ENCODE data around the gene GPR160. TPM values are rescaled to one million over a fixed set of nuclear protein-coding genes. Genes with fewer than 3 reads are reported as not detected.

GPR160 gene
- total and polyA plus RNA-seq, 8 donors: 0.58 to 70.1 (median 48.1) TPM

- Histone ChIP-seq H3K9me3 (peaks cover 0 to 3% (median 0%) of the 10 kb centered on the region in 4 donors), H3K4me3 (no peak overlapping the region), H3K27me3 (no peaks in the 10 kb centered on the region), H3K27ac (peak overlapping the region in 1 of 5 donors; percentile 28), H3K4me1 (peaks cover 0 to 30% (median 9%) of the 10 kb centered on the region in 4 donors), H3K36me3 (peaks cover 0 to 23% (median 17%) of the 10 kb centered on the region in 4 donors)
- TF ChIP-seq POLR2A (IDR thresholded peaks at IDR 0.05): no peak
- TF ChIP-seq EP300 (IDR thresholded peaks at IDR 0.05): no peak
- TF ChIP-seq POLR2AphosphoS5 (IDR thresholded peaks at IDR 0.05): no peak
- TF ChIP-seq CTCF (IDR thresholded peaks at IDR 0.05): no peak
- intact Hi-C loops (cut with DNase I; ENCODE audit: low total_unique reads): no loop called here
- no peak for DNase-seq
- 93 to 98% (median 96%) methylated on average over 1 of the region's 1 CpG for WGBS, 5 donors
These were observed 38.4 kb upstream of the GPR160 start for GRCh38 chr3:169999433-169999832.

- WGBS, 5 donors: 96 to 100% (median 98%) methylated on average over 2 of the region's 2 CpGs
- peaks cover 0 to 3% (median 0%) of the 10 kb centered on the region in 4 donors for H3K9me3 ChIP-seq
- peaks cover 0 to 20% (median 15%) of the 10 kb centered on the region in 4 donors for H3K36me3 ChIP-seq
- no peak overlapping the region for H3K4me3 ChIP-seq
- peaks cover 0 to 30% (median 8%) of the 10 kb centered on the region in 4 donors for H3K4me1 ChIP-seq
- intact Hi-C loops (cut with DNase I; ENCODE audit: low total_unique reads): no loop called here
- no peaks in the 10 kb centered on the region for H3K27me3 ChIP-seq
- H3K27ac ChIP-seq: no peak overlapping the region
- no peak for DNase-seq
- TF ChIP-seq POLR2AphosphoS5 (IDR thresholded peaks at IDR 0.05) (no peak), POLR2A (IDR thresholded peaks at IDR 0.05) (no peak), EP300 (IDR thresholded peaks at IDR 0.05) (no peak), CTCF (IDR thresholded peaks at IDR 0.05) (no peak)
These were observed 37.7 kb upstream of the GPR160 start for GRCh38 chr3:170000051-170000450.

- TF ChIP-seq POLR2AphosphoS5 (IDR thresholded peaks at IDR 0.05): no peak
- H3K27me3 ChIP-seq: no peaks in the 10 kb centered on the region
- intact Hi-C loops (cut with DNase I; ENCODE audit: low total_unique reads): no loop called here
- WGBS, 5 donors: 35 to 65% (median 53%) methylated on average over 10 of the region's 10 CpGs
- peaks cover 0 to 5% (median 0%) of the 10 kb centered on the region in 4 donors for H3K36me3 ChIP-seq
- DNase-seq: peak in 1 of 2 donors; percentile 25
- H3K9me3 ChIP-seq: peaks cover 0 to 3% (median 0%) of the 10 kb centered on the region in 4 donors
- H3K4me3 ChIP-seq: peak overlapping the region in 2 of 4 donors; percentile 13 to 32
- peaks cover 0 to 38% (median 7%) of the 10 kb centered on the region in 4 donors for H3K4me1 ChIP-seq
- H3K27ac ChIP-seq: peak overlapping the region in 3 of 5 donors; percentile 2 to 54 (median 47)
These were observed 35.6 kb upstream of the GPR160 start for GRCh38 chr3:170002231-170002630.

GRCh38 chr3:170002879-170003278, 34.9 kb upstream of the GPR160 start:
- intact Hi-C loops (cut with DNase I; ENCODE audit: low total_unique reads): no loop called here
- H3K36me3 ChIP-seq: peaks cover 0 to 5% (median 0%) of the 10 kb centered on the region in 4 donors
- H3K9me3 ChIP-seq: peaks cover 0 to 3% (median 0%) of the 10 kb centered on the region in 4 donors
- no peak overlapping the region for H3K4me3 ChIP-seq
- peaks cover 0 to 40% (median 7%) of the 10 kb centered on the region in 4 donors for H3K4me1 ChIP-seq
- TF ChIP-seq POLR2AphosphoS5 (IDR thresholded peaks at IDR 0.05) (no peak), EP300 (IDR thresholded peaks at IDR 0.05) (no peak), CTCF (IDR thresholded peaks at IDR 0.05) (no peak), POLR2A (IDR thresholded peaks at IDR 0.05) (no peak)
- H3K27ac ChIP-seq: peak overlapping the region in 3 of 5 donors; percentile 2 to 54 (median 47)
- DNase-seq: no peak
- WGBS, 5 donors: 54 to 78% (median 74%) methylated on average over 1 of the region's 1 CpG
- no peaks in the 10 kb centered on the region for H3K27me3 ChIP-seq

- no peaks in the 10 kb centered on the region for H3K36me3 ChIP-seq
- H3K27ac ChIP-seq: peak overlapping the region in 2 of 5 donors; percentile 5 to 47
- no peak for TF ChIP-seq EP300 (IDR thresholded peaks at IDR 0.05)
- no peak for TF ChIP-seq POLR2A (IDR thresholded peaks at IDR 0.05)
- no peak for TF ChIP-seq CTCF (IDR thresholded peaks at IDR 0.05)
- TF ChIP-seq POLR2AphosphoS5 (IDR thresholded peaks at IDR 0.05): no peak
- no peak overlapping the region for H3K4me3 ChIP-seq
- peaks cover 0 to 36% (median 7%) of the 10 kb centered on the region in 4 donors for H3K4me1 ChIP-seq
- WGBS, 5 donors: 61 to 73% (median 73%) methylated on average over 2 of the region's 2 CpGs
- no peak for DNase-seq
- peaks cover 0 to 3% (median 0%) of the 10 kb centered on the region in 4 donors for H3K9me3 ChIP-seq
- intact Hi-C loops (cut with DNase I; ENCODE audit: low total_unique reads): no loop called here
- H3K27me3 ChIP-seq: no peaks in the 10 kb centered on the region
These were observed 33.9 kb upstream of the GPR160 start for GRCh38 chr3:170003881-170004356.

All from stomach (tissue), 9 donors.